NCI-H1694 (cell line): ENCODE results near the gene SUPT5H.

Source experiments
- DNase-seq: peaks from one replicate; lab custom pipeline; 2025; lab: John Stamatoyannopoulos, UW

Gene SUPT5H

DNA sequence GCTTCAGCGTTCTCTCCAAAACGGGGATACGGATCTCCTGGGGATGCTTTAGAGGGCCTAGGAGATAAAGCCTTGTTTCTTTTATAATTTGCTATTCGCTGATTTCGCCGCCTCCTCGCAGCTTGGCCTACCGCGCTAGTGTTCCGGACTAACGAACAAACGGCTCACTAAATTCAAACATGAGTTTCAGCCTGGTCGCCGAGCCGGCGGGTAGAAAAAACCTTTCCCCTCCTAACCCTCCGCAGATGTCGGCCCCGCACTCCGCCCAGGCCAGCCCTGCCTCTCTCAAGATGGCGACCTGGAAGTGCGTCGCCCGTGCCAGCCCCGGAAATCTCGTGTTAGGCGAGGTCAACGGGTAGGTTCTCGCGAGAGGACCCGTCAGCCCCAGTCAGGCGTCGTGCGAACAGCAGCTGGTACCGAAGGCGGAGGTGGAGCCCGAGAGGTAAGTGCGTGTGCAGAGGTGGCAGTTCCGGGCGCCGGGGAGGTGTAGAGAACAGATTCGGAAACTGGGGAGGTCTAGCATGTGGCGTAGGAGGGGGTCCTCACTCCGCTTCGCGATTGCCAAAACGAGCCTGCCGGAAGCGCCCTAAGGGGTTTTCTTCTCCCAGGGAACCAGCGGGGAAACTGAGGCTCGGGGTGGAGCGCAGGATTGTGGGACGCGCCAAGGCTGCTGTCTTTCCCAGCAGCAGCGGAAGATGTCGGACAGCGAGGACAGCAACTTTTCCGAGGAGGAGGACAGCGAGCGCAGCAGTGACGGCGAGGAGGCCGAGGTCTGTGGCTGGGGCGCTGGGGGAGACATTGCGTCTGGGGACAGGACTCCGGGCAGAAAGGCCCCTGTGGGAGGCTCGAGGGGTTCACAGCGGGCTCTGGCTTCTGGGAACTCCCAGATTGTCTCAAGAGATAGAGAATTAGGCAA is at the start of gene SUPT5H:
Gene SUPT5H (plus strand): TSS at position 387 of the 916 bp plus-strand sequence. CDS start 309 bp downstream, at position 696.
- DNase-seq, result peak; percentile 97

DNA sequence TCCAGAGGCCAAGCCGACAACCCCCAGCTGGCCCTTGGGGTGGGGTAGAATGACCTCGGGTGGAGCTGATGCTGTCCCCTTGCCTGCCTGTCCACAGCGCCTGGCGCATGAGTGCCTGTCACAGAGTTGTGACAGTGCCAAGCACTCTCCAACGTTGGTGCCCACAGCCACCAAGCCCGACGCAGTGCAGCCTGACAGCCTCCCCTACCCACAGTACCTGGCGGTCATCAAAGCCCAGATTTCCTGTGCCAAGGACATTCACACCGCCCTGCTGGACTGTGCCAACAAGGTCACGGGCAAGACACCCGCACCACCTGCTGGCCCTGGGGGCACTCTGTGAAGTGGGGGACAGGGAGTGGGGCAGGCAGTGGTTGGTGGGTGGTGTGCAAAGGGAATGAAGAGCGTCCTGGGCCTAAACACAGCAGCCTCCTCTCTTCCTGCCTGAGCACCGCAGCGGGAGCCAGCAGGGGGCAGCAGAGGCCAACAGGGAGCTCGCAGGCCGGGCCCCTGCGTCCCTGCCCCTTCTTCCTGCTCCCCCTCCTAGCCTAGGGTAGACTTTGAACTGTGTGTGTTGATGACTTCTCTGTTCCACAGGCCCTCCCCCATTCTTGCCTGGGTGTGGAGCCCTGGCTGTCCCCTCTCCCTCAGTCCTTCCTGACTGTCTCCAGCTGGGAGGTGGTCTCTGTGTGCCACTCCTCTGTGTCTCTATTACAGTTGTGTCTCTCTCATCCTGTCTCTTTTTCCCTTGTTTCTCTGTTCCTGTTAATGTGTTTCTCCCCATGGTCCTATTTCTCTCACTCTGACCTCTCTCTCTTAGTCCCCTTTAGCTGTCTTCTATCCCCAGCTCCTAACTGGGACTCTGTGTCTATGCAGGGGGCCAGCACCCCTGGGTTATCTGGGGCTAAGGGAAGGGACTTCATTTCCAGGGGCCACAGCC is 47.8 kb upstream of the SUPT5H start:
- peak; percentile 67 for DNase-seq

DNA sequence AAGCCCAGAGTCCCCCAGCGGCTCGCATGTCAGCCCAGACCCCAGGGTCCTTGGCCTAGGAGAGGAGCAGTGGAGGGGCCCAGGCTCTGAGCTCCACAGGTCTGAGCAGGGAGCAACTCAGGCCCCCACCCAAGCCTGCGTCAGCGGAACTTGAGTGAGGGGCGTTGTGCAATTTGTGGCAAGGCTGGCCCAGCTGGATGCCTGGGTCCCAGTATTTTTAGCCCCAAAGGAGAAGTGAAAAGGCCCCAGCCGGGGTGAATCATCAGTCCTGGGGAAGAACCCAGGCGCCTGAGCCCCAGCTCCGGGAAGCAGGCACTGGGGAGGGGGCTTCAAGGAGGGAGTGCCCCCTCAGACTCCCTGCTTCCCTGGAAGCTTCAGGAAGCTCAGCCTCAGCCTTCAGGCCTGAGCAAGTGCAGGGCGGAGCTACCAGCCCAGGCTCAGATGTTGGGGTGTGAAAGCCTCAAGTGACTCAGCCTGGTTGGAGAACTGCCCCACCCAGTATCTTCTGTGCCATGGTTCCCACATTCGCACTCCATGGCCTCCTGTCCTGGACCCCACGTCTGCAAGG is 47.0 kb upstream of the SUPT5H start:
- DNase-seq, result no peak

DNA sequence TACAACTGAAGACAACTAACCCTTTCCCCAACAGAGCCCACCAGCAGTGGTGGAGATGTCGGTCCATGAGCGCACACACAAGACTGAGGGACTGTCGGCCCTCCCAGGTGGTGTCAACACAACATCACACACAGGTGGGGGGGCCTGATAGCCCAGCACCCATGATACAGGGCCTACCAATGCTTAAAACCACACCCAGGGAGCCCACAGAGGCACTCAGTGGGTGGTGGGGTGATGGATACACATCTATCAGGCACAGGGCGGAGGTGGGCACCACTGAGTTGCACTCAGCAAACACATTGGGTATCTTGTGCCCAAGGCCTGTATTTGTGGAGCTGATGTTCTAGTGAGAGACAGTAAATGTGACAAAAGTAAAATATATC is 45.7 kb upstream of the SUPT5H start:
- DNase-seq, result no peak

DNA sequence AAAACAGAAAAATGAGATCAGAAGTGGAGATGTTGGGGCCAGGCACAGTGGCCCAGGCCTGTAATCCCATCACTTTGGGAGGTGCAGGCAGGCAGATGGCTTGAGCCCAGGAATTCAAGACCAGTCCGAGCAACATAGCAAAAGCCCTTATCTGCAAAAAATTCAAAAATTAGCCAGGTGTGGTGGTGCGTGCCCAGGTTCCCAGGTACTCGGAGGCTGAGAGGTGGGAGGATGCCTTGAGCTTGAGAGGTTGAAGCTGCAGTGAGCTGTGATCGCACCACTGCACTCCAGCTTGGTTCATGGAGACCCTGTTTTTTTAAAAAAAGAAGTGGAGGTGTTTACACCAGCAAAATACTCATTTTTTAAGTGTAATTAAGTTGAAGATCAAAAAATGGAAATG is 45.3 kb upstream of the SUPT5H start:
- DNase-seq, result no peak

DNA sequence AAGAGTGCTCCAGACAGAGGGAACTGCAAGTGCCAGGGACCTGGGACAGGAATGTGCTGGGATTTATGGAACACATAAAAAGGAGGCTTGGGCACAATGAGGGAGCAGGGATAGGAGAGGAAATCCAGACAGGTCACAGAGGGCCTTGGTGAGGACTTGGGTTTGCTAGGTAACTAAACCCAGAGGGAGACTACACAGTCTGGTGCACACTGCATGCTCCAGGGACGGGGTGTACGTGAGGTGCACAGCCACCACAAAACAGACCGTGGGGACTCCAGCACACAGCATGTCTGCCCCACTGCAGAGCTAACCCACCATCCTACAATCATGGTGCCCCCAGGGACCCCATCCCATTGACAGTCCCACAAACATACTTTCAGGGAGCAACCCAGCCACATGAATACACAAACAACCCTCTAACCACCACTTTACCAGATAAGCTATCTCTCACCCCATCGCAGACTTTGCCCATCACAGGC is 44.3 kb upstream of the SUPT5H start:
- no peak for DNase-seq

DNA sequence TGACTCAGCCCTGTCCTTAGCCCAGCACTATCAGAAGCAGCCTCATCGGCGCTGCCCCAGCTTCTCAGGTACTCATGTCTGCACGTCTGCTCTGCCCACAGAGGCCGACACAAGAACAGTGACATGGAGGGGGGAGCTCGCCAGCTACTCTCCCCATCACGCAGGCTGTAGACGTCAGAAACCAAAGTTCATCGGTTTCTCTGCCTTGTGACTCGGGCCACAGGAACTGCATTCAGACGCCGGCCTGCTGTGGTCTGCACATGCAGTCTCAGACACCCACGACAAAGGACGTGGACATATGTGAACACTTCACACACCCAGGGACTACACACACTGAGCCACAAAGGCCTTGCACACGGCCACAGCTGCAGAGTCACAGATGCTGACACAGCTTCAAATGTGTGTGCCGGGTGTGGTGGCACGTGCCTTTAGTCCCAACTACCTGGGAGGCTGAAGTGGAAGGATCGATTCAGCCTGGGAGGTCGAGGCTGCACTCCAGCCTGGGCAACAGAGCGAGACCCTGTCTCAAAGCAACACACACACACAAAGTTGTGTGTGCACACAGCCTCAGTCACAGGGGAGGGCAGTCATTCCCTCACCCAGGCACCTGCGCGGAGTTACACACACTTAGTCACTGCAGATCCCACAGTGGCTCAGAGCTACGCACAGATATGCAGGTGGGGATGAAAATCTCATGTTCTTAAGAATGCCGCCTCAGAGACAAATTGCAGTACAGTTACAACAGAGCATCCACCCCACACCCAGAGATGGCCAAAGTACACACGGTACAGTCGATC is 43.6 kb upstream of the SUPT5H start:
- no peak for DNase-seq

DNA sequence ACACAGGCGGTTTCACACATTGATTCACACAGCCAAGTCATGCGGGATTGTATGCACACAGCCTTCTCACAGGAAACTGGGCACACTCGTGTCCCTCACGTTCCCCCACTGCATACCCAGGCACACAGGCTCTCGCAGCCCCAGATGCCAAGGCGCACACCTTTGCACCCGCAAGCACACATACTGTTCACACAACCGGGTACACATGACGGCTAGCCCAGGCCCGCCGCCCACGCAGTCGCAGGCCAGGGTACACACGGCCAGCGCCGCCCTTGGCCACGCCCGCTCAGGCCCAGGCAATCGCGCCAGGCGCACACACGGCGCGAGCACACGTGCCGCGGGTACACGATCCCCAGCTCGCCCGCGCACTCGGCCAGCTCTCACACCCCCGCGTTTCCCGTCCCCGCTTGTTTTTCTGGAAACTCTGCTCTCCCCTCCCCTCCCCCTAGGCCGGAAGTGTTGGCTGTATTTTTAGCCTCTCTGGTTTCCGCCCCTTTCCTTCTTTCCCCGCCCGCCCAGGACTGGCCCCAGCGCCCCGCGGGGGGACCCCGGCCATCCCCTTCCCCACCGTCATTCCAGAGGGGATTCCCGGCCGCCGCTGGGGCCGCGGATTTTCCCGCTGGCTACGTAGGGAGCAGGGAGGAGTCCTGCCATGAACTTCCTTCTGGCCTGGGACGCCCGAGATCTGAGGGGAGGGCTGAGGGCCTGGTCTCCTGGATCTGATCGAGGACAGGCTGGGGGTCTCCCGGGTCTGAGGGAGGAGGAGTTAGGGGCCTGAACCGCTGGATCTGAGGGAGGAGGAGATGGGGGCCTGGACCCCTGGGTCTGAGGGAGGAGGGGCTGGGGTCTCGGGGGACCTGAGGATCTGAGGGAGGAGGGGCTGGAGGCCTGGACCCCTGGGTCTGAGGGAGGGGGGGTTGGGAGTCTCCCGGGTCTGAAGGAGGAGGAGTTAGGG is 42.8 kb upstream of the SUPT5H start:
- DNase-seq, result peak; percentile 33

DNA sequence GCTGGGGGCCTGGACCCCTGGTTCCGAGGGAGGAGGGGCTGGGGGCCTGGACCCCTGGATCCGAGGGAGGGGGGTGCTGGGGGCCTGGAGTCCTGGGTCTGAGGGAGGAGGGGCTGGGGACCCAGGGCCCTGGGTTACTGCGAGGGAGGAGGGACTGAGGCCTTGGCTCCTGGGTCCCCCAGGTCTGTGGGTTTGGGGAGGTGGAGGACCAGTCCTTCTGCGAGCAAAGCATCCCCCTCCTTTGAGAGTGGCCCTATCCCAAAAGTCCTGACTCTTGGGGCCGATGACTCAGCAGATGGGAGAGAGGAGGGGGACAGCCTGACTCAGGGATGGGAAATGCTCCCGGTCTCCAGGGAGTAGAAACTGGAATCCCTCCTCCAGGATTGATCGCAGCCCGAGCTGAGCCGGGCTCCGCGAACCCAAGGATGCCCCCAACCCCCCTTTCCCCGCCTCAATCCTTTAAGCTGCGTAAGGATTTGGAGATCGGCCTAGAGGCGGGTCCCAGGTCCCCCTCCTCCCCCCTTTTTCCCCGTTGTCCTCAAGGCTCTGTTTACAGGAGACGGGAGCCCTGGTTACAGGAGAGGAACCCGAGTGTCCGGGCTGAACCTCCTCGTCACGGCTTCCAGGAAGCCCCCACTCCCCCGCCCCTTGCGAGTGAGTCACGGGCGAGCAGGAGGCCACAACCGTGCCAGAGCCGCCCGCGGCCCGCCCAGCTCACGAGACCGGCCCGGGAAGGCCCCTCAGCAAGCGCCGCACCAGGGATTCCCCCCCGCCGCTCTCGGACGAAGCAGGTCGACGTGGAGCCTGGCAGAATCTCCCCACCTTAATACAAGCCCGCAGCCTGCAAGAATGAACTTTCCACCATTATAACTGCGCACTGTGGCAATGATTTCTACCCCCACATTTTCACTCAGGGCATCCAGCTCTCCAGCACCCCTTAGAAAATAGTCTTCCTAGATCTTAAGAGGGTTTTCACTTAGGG is 41.8 kb upstream of the SUPT5H start:
- no peak for DNase-seq

DNA sequence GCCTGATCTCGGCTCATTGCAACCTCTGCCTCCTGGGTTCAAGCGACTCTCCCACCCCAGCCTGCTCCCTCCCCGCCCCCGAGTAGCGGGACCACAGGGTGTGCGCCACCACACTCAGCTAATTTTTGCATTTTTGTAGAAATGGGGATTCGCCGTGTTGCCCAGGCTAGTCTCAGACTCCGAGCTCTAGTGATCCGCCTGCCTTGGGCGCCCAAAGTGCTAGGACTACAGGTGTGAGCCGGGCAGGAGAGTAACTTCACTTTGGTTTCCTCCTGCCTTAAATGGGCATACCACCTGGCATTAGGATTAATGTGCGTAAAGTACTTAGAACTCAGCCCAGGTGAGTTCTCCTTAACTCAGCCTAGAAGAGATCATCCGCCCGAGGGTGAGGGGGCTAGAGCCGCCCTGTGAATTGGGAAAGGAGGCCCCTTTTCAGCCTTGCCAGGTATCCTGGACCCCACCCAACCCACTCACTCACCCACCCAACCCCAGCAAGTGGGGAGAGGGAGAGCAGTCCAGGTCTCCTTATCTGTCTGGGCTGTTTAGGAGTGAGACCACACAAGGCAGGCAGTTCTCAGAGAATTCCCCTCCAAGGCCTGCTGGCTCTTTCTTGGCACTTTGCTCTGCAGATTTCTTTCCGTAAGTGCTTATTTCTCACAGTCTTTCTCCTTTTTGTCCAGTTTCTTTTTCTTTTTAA is 40.0 kb upstream of the SUPT5H start:
- DNase-seq, result no peak

DNA sequence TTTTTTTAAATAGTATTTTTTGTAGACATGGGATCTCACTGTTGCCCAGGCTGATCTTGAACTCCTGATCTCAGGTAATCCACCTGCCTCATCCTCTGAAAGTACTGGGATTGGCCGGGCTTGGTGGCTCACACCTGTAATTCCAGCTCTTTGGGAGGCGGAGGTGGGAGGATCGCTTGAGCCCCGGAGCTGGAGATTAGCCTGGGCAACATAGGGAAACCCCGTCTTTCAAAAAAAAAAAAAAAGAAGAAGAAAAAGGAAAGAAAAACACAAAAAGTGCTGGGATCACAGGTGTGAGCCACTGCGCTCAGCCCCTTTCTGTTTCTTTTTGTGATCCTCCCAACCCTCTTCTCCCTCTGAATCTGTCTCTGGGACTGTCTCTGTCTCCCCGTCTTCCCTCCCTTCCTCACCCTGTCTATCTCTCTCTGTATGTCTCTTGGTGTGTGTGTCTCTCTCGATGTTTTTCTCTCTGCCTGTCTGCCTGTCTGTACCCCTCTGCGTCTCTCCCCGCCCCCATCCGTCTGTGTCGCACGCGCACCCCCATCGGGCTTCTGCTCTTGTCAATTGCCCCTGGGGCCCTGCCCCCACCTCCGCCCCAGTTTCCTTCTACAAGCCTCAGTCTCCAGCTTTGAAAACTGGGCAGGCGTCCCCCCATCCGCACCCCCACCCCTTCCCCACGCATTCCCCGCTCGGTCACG is 39.3 kb upstream of the SUPT5H start:
- no peak for DNase-seq

DNA sequence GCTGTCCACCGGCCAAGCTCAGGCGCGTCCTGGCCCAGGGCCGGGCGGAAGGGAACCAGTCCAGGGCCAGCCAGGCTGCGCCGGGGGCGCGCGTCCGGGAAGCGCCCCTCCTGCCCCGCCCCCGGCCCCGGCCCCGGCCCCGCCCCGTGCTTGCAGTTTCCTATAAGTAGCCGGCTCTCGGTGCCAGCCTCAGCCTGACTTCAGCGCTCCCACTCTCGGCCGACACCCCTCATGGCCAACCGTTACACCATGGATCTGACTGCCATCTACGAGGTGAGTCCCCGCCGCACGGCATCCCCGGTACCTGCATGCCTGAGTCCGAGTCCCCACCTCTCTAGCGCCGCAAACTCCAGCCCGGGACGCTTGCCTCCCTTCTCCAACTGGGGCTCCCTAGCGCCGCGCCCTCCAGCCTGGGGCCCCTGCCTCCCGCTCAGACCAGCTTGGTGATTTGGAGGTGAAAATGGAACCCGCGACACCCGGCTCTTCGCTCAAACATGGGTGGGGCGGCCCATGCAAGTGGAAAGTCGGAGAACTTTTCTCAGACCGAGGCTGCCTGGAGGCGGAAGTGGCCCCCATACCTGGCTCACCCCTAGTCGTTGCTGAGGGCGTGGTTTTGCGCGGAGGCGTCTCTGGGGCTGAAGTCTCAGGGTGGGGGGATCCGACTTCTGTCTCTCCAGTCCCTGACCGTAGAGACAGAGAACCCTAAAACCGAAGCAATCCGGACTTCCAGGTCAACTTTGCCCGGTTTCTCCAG is 38.5 kb upstream of the SUPT5H start, which contains the start of gene ZFP36:
Gene ZFP36 (plus strand): TSS at position 192 of the 754 bp plus-strand sequence. CDS start 58 bp downstream, at position 250.
- peak; percentile 37 for DNase-seq

DNA sequence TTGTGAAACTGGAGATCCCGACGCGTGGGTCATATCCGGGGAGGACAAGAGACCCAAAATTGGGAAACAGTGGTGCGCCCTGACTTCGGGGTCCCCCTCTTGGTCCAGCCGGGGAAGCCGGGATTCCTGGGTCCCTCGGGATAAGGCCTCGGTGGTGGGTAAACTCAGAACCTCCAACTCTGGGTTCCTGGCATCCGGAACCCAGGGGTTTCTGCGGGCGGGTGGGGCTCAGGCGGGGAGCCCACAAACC is 38.0 kb upstream of the SUPT5H start:
- DNase-seq, result no peak

DNA sequence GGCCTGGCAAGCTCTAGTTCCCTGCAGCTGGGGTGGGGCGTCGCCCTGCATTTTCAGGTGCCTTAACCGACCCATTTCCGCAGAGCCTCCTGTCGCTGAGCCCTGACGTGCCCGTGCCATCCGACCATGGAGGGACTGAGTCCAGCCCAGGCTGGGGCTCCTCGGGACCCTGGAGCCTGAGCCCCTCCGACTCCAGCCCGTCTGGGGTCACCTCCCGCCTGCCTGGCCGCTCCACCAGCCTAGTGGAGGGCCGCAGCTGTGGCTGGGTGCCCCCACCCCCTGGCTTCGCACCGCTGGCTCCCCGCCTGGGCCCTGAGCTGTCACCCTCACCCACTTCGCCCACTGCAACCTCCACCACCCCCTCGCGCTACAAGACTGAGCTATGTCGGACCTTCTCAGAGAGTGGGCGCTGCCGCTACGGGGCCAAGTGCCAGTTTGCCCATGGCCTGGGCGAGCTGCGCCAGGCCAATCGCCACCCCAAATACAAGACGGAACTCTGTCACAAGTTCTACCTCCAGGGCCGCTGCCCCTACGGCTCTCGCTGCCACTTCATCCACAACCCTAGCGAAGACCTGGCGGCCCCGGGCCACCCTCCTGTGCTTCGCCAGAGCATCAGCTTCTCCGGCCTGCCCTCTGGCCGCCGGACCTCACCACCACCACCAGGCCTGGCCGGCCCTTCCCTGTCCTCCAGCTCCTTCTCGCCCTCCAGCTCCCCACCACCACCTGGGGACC is 37.6 kb upstream of the SUPT5H start:
- no peak for DNase-seq

DNA sequence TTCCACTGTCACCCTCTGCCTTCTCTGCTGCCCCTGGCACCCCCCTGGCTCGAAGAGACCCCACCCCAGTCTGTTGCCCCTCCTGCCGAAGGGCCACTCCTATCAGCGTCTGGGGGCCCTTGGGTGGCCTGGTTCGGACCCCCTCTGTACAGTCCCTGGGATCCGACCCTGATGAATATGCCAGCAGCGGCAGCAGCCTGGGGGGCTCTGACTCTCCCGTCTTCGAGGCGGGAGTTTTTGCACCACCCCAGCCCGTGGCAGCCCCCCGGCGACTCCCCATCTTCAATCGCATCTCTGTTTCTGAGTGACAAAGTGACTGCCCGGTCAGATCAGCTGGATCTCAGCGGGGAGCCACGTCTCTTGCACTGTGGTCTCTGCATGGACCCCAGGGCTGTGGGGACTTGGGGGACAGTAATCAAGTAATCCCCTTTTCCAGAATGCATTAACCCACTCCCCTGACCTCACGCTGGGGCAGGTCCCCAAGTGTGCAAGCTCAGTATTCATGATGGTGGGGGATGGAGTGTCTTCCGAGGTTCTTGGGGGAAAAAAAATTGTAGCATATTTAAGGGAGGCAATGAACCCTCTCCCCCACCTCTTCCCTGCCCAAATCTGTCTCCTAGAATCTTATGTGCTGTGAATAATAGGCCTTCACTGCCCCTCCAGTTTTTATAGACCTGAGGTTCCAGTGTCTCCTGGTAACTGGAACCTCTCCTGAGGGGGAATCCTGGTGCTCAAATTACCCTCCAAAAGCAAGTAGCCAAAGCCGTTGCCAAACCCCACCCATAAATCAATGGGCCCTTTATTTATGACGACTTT is 36.8 kb upstream of the SUPT5H start:
- DNase-seq, result no peak
